GM19351 (cell line): Measurements from ENCODE around the gene TESPA1.

Experiments
- ATAC-seq: cut with Tn5 transposase; IDR thresholded peaks from one replicate; pipeline ENCODE4 v1.9.1; 2021; ENCODE audit warnings: mild to moderate bottlenecking, moderate library complexity; ENCODE audit not compliant: unreplicated experiment

Gene TESPA1, protein sequence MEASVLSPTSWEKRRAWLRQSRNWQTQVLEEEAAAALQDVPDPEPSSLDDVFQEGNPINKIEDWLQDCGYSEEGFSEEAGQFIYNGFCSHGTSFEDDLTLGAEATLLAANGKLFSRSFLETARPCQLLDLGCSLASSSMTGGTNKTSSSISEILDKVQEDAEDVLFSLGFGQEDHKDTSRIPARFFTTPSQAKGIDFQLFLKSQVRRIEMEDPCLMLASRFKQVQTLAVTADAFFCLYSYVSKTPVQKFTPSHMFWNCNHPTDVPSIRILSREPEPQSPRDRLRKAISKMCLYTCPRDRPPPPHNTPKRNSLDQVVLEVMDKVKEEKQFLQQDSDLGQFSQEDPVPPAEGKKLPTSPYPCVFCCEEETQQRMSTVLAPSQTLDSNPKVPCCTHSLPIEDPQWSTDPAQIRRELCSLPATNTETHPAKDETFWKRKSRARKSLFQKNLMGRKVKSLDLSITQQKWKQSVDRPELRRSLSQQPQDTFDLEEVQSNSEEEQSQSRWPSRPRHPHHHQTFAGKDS

DNA sequence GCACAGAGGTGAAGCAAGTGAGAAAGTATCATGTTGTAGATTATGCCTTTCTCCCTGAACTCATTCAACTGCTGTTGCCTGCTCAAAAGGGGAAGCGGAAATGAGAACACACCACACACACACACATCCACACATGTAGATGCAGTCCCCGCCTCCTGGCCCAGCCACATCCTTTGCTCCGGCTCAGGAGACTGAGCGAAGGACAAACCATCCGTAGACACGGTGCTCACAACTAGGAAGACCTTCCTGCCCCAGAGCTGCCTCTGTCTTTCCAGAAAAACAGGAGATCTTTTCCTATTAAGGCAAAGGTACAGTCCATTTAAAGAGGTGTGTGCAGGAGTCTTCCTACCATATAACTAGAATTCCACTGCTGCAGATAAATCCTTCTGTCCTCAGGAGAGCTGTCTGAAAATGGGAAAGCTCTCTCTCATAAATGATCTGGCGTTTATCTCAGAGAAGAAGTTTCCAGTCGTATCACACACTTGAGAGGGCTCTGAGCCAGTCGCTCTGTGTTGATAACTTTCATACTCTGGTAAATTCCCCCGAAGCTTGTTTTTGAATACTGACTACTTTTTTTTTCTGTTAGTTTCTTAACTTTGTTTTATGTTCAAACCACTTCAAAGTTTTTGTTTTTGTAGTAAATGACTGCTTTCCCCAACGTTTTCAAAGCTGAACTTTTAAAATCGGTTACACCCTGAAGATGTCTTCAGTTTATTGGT, at the start of gene TESPA1:
Gene TESPA1 (minus strand): TSS at position 105 of the 719 bp plus-strand sequence. CDS start 10,200 bp downstream, outside the sequence.
- peak; percentile 93 for ATAC-seq

DNA sequence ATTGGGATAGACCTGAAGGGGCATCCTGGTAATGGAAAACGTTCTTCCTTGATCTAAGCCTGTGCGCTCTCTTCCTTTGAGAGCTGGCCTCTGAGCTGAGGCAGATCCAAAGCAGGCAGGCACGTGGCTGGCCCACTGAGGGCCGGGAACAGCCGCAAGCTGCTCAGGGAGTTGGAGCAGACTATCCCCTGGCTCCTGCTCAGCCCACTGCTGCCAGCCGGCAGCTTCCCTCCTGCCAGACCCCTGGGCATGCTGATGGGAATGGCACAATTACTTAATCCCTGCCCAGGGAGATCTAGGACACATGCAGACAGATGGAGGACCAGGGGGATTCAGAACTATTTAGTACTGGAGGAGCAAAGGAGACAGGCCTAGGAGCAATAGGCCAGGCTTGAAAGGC, 49.7 kb upstream of the TESPA1 start:
- ATAC-seq = no peak

DNA sequence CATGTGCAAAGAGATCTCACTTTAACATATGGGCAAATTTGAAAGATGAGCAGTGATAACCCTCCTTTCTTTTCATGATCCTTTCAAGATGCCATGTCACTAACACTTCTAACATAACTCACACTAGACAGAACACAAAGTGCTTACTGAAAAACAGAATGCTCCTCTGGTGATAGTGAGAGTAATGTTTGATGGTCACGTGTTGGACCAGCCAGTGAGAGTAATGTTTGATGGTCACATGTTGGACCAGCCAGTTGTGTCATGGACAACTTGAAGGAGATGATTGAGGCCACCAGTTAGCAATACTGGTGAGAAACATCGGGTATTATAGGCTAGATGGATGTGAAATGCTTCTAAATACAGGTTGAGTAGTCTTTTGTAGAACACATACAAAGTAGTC, 40.9 kb upstream of the TESPA1 start:
- no peak for ATAC-seq

DNA sequence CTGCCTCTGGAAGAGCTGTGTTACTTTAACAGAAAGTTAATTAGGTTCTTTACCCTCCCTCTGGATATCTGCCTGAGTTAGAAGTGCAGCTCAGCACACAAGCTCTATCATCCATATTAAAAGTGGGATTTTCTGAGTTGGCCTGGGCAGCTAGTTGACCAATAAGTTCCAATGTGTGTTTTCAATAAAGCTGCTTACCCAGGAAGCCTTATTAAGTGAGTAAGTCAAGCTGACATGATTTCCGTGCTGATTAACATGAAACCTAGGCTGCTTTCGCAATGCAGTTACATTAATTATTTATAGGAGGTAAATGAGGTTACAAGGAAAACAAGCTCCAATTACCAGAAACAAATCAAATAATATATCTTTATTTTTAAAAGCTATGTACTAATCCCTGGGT, 40.0 kb upstream of the TESPA1 start:
- ATAC-seq = no peak

DNA sequence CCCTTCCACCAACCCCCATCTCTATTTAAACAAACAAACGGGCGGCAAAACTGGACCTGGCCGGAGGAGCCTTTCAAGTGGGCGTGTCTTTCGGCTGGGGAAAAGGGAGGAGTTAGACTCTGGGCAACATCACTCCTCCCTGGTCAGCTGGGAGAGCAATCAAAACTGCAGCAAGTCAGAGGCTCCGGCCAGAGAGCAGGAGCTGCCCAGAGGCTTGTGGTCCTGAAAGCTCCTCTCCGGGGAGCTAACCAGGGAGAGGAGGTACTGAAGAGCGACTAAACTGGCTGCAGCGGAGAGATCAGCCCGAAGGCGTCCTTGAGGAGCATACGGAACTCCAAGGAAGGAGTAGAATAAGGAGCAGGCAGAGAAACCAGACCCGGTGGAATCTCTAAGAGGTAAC, 35.2 kb upstream of the TESPA1 start, which contains the start of gene NEUROD4:
Gene NEUROD4 (plus strand): TSS at position 191 of the 400 bp plus-strand sequence. CDS start 6,466 bp downstream, outside the sequence.
- peak; percentile 73 for ATAC-seq

DNA sequence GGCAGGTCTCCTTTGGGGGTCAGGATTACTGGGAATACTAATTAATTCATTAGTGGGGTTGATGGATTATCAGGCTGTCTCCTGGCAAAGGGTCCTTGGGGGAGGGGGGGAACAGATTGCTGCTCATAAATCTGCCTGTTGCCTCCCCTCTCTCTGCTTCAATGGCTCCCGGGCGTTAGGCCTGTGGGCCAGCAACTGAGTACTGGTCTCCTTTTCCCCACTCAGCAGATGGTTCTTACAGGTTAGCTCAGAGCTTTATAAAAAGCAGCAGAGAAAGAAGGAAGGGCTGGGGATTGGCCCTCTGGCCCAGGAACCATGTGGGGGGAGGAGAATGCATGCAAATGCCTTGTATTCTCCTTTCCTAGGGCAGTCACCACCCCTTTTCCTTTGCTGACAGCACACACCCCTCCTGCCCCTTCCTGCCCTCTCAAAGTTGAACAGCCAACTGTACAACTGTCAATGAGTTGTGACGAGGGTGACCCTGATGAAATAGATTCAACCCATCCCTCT, 32.9 kb upstream of the TESPA1 start:
- no peak for ATAC-seq

DNA sequence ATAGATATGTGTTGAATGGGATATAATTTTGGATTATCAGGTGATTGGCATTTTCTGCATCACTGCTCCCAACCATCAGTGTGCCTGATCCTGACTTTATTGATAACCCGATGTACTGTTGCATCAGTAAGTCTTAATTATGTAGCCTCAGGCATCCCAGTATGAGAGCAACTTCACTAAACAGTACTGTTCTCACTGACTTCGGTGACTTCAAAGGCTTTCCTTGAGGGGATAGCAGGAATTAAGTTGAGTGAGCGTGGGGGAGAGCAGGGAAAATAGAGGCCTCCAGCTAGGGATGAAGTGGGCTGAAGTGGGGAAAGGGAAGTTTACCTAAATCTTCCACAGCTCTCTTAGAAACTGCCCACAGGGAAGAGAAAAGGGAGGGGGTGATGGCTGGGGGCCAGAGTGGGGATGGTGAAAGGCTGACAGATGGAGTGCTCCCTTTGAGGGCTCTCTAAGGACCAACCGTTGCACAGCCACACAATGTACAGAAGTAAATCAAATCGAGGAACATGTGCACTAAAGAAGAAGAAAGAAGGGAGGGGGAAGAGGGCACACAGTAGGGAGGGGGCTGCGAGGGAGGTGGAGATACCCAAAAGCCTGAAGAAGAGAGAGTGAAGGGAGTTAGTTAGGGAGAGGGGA, 24.5 kb upstream of the TESPA1 start:
- ATAC-seq = no peak

DNA sequence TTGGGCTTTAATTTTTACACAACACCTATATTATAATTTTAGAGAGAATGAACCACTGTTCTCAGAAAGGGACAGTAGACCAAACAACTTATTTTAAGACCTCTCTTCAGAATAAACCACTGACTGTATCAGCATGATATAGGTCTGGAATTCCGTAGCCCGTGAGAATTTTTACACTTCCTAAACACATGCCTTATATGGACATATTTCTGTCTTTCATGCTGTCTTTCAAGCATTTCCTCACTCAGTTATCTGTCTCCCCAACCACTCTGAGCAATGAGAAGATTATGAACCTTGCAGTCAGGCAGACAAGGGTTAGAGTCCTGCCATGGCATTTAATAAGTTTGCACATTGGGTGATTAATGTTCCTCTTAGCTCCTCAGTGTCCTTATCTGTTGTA, 17.8 kb upstream of the TESPA1 start:
- no peak for ATAC-seq

DNA sequence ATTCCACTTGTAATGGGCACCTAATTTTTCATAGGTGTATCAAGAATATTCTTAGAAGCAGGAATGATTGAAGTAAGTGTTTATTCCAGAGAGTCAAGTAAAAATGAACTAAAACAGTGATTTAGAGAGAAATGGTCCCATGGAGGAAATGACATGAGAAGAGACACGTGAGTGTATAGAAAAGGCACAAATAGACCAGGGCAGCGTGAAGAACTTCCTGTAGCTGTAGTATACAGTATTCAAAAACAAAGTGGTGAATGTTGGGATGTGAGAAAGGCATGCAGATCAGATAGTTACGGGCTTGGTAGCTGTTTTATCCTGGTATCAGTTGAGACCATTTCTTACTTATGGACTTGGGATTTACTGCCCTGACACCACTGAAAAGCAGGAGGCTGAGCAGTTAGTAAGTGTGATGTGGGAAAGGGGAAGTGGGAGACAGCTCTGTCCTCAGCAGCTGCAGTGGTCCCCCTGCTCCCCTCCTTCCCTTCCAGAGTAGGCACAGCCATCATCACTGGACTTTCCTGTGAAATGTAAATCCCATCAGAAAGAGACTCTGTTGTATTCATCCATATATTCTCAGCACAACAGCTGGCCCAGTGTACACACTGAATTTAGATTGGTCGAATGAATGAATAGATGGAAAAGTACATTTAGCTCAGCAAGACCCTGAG, 16.8 kb upstream of the TESPA1 start:
- ATAC-seq = peak; percentile 62

DNA sequence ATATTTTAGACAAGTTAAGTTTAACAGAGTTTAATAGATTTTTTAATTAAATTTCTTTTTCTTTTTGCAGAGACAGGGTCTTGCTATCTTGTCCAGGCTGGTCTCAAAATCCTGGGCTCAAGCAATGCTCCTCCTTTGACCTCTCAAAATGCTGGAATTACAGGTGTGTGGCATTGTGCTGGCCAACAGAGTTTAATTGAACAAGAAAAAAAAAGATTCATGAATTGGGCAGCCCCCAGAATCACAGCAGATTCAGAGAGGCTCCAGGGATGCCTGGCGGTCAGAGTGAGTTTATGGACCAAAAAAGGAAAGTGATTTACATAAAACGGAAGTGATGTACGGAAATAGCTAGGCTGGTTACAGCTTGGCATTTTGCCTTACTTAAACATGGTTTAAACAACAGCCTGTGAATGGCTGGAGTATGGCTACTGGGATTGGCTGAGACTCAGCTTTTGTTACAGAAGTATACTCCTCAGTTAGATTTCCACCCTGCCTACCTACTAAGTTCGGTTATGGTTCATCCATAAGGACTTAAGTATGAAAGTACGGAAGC, 14.5 kb upstream of the TESPA1 start:
- no peak for ATAC-seq

DNA sequence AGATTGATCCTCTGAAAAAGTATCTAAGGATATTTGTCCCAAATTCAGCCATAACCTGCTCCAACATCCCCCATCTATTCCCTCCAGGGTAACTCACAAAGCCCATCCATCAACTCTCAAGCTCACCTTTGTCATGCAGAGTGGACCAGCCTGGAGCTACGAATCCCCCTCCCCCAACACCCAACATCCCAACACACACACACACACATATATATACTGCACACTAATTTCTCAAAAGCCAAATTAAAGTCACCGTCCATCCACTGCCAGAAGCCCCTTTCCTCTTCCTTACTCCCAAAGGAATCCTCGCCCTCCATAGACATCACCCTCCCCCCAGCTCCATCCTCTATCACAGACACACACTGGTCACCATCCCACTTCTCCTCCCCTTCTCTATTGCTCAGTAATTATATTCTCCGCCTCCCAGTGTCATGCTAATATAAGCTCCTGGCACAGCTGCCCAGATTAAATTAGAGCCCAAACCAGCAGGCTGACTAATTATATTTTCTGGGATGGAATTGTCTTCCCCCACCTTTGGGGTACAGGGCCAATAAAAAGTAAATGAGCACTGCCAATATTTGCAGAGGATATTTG, 13.5 kb upstream of the TESPA1 start:
- no peak for ATAC-seq

DNA sequence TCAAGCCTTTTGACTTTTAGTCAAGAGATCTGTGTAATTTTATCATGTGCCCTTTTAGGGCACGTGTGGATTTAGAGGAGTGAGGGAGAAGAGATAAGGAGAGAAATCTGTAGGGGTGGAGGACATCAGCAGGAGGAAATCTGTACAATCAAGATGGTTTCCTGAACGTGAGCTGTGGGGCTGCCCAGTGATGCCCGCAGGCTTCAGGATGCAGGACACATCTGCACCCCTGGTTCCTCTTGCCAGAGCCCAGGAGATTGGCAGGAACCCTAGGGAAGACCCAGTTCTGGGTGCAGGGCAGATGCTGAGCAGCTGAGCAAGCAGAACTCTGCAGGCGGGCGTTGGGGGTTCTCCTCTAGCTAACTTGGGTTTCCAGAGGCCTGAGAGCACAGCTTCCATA, 11.6 kb upstream of the TESPA1 start:
- no peak for ATAC-seq

DNA sequence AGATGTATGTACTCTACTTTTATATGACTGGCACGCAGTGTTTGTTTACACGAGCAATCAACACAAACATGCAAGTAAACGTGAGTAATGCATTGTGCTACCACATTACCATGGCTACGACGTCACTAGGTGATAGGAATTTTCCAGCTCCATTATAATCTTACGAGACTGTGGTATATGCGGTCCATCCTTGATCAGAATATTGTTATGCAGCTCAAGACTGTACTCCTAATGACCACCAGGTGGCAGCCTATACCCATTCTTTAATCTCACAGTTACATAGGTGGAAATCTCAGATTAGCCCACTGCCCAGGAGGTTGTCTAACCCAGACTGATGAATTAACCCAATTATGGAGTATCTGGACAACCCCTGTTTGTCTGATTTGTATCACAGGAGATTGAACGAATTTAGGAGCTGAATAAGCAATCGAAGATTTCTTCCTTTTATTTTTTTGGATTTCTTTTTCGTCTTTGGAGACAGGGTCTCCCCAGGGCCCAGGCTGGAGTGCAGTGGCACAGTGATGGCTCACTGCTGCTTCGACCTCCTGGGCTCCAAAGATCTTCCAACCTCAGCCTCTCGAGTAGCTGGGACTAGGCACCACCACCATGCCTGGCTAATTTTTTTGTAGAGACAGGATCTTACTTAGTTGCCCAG, 8.7 kb upstream of the TESPA1 start:
- ATAC-seq = peak; percentile 39

DNA sequence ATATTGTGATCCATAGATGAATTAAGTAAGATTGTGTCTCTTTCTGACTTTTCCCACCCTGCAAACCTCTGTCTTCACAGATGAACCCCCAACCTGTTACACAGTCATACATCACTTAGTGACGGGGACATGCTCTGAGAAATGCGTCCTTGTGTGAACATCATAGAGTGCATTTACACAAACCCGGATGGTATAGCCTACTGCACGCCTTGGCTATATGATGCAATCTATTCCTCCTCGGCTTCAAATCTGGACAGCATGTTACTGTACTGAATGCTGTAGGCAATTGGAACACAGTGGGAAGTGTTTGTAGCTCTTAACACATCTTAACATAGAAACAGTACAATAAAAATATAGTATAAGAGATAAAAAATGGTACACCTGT, 7.4 kb upstream of the TESPA1 start:
- ATAC-seq = peak; percentile 65

DNA sequence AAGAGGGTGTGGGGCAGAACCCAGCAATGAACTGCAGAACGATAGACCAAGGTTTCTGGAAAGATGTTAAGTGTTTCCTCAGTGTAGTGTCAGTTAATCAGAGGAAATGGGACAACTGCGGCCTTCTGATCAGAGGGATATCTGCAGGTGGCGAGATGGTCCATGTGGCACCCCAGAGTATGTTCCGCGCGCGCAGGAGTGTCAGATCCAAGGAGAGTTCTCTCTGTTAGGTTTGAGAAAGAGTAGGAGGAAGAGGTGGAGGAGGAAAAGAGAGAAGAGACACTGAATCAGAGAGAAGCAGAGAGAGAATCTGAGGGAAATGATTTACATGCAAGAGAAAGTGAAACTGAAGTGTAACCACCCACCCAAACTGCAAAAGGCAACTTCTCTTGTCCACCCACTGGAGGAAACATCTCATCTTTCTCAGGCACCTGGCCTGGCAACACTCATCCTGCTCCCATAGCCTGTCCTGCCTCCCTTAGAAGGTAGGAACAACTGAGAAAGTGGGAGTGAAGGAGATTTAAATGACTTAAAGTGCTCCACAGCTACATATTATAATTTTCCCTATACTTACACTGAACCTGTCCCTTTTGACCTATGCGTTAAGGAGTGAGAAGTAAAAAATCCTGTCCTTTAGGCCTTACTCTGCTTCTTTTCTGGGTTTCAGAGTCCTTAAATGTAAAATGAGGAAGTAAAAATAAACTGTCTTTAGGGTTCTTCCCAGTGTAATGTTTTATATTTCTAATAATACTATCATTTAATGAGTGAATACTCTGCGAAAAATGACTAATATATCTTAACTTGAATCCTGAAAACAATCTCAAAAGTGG, 6.8 kb upstream of the TESPA1 start:
- peak; percentile 68 for ATAC-seq

DNA sequence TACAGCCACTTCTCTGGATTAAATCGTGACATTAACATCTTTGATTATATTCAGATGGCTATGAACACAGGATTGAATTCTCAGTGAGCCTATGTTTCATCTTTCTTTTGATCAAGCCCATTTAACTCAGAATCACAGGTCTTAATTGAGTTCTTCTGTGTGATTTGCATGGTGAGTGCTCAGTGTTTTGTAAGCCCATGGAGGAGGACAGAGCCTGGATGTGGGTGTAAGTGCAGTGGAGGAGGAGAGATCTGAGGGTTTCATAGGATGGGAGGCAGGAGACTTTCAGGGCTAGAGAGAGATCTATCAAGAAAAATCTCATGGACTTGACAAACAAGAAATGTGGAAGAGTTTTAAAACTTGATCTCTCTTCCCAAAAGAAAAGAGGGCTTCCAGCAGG, 5.3 kb upstream of the TESPA1 start:
- no peak for ATAC-seq

DNA sequence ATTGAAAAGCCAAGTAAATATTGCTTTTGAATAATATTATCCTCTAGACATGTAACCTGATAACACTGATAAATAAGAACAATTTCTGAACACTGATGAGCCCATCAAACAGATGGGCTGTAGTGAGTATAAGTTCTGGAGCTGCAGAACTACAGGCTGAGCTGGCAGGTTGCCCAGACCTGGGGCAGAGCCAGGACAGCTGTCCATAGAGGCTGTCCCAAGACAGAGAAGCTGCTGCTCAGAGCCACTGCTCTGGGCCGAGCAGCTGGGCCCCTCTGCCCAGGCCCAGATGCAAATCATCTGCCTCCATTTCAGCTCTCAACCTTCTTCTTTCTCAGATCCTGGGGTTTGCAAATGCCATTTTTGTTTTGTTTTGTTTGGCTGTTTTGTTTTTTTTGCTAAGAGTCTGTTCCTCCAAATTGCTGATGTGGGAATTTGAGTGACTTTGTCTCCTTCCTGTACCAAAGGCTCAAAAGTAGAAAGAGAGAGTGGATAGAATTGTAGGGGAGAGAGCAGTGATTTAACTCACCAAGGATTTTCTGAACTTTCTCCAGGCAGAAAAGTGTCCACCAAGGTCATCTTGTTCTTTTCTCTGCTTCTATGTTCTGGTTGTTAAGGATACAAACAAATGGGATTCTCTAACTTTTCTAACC, 4.0 kb upstream of the TESPA1 start:
- no peak for ATAC-seq

DNA sequence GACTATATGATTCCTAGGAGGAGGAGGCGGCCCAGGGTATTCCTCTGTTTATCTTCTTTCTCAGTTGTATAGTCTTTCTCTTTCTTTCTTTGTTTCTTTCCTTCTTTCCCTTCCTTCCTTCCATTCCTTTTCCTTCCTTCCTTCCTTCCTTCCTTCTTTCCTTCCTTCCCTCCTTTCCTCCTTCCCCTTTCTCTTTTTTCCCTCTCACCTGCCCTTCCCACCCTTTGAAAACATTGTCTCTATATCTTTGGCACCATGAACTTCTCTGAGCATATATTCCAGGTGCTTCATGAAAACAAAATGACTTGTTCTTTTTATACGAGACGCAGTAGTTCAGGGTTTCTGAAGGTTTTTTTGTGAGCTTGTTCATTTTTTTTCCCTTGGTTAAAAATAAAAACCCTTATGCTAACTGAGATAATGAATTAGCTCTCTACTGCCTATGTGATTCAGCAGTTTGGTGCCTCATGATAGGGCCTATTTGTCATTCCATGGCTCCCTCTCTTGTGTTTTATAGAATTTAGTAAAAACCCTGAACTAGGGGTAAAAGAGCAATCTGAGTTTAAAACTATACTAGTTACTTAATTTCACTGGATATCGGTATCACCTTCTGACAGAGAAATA, 3.2 kb upstream of the TESPA1 start:
- no peak for ATAC-seq
